Choroid plexus epithelial cell (primary cell): ENCODE measurements around the gene CRTC2.

Experiments
- DNase-seq: peaks from one replicate; pipeline ENCODE4 v3.0.0-alpha.2; 2010; ENCODE audit warnings: low read depth
- H3K4me3 ChIP-seq: 2 replicates; pipeline ENCODE4 v1.5.1; 2011; ENCODE audit warnings: low read depth, mild to moderate bottlenecking, control low read depth, low read length, moderate library complexity
- TF ChIP-seq, protein P1 (sequence below): conservative IDR thresholded peaks from 2 replicates; pipeline ENCODE4 v1.5.1; 2011; ENCODE audit warnings: low read depth, mild to moderate bottlenecking, control low read depth, inconsistent platforms, low read length, moderate library complexity

Gene CRTC2

GRCh38 chr1:153978274-153978909 is 20.0 kb upstream of the CRTC2 start:
- TF ChIP-seq, protein P1, sequence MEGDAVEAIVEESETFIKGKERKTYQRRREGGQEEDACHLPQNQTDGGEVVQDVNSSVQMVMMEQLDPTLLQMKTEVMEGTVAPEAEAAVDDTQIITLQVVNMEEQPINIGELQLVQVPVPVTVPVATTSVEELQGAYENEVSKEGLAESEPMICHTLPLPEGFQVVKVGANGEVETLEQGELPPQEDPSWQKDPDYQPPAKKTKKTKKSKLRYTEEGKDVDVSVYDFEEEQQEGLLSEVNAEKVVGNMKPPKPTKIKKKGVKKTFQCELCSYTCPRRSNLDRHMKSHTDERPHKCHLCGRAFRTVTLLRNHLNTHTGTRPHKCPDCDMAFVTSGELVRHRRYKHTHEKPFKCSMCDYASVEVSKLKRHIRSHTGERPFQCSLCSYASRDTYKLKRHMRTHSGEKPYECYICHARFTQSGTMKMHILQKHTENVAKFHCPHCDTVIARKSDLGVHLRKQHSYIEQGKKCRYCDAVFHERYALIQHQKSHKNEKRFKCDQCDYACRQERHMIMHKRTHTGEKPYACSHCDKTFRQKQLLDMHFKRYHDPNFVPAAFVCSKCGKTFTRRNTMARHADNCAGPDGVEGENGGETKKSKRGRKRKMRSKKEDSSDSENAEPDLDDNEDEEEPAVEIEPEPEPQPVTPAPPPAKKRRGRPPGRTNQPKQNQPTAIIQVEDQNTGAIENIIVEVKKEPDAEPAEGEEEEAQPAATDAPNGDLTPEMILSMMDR, result no peak
- H3K4me3 ChIP-seq, result peak overlapping the region; percentile 96
- DNase-seq, result no peak

DNA sequence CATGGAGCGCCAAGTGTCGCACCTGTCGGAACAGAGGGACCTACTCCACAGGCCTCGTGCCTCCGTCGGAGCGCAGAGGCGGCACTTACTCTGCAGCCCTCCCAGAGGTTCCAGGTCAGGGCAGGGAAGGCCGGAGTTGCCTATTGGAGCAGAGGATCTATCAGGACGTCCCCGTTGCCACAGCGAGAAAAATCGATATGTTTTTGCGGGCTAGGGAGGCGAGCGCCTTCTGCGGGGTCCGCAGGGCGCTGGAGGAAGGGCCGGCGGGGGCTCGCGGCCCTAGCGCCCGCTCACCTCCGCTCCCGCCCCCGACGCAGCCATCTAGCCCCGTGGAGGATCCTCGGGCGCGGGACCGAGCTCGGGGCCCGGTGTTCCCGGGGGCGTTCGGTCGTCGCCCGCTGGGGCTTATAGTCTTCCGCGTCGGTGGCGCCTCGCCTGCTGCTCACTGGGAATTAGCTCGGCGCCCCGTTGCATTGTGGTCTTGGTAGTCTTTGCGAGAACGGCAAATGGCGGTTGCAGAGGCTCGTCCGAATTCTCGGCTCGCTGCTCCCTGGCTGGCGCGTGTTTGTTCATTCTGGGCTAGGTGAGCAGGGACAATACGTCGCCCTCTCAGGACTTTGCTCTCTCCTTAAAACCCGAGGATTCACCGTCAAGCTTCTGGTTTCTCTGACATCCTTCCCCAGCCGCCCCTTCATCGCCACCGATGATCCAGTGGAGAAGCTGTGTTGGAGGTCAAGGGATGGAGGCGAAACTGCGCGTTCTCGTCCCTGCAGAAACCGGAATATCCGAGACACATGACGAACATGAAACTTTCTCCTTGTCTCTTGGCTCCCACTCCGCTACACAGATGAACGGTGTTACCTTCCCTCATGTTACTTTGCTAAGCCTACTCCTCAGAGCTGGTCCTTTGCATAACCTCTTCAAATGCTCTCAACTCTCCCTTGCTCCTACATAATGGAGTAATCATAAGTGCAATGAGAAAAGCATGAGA is 19.1 kb upstream of the CRTC2 start, which contains the start of gene JTB:
JTB (minus strand) TSS at position 425 of the 991 bp plus-strand sequence; CDS start at position 3, 422 bp downstream.
- peak within 1 kb of the TSS; percentile 96 for H3K4me3 ChIP-seq
- TF ChIP-seq, protein P1, result no peak
- DNase-seq, result peak; percentile 84

DNA sequence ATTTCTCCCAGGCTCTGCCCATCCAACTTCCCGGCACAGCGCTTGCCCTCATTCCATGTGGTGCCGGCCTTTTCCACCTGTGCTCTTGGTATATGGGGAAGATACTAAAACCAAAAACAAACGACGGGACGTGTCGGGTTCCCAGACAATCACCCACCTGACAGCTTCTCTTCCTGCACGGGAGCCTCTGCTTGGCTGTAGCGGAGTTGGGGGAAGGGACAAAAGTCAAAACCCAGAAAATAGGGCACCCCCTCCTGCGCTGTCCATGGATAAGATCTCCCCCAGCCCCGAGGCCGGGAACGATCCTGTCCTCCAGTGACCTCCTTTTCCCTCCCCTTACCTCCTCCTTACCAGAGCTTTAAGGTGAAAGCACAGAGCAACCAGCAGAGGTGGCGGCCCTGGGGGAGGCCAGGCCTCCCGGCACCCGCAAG is 18.4 kb upstream of the CRTC2 start:
- H3K4me3 ChIP-seq, result peak overlapping the region; percentile 96
- TF ChIP-seq, protein P1, result no peak
- no peak for DNase-seq

- TF ChIP-seq, protein P1, result no peak
- no peak overlapping the region for H3K4me3 ChIP-seq
- DNase-seq, result no peak
Observed at GRCh38 chr1:153973525-153973924, 15.1 kb upstream of the CRTC2 start.

DNA sequence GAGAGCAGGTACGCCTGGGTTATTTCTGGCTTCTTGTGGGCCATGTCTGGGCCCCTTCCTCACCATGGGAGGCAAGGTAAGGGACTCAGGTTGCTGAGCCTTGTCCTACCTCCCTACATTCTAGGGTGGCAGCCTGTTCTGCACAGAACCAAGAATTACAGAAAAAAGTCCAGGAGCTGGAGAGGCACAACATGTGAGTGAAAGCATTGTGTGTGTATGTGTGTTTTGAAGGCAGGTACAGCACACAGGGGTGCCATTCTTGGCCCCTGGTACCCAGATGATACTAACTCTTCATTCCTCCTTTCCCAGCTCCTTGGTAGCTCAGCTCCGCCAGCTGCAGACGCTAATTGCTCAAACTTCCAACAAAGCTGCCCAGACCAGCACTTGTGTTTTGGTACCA is 14.7 kb upstream of the CRTC2 start:
- TF ChIP-seq, protein P1, result no peak
- H3K4me3 ChIP-seq, result no peak overlapping the region
- DNase-seq, result no peak

DNA sequence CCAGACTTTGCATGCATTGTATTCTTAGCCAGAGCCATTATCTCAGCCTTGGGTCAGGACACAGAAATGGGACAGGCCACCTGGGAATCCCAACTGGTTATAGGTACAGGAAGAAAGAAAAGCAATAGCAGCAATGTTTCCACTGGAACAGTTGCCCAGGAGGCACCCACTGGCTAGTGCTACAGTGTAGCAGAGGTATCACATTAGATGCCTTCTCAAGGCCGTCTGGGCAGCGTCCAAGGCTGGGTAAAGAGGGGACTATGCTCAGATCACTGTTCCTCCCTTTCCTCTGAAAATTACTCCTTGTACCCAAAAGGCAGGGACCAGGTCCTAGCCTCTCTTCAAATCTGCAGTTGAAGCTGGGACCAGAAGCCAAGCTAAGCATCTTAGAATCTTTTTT is 11.9 kb upstream of the CRTC2 start:
- no peak overlapping the region for H3K4me3 ChIP-seq
- DNase-seq, result no peak
- TF ChIP-seq, protein P1, result no peak
